K562 (cell line): ENCODE results near the gene FAM98C. TPM values are rescaled to one million over a fixed set of nuclear protein-coding genes. Genes with fewer than 3 reads are reported as not detected.
A peak's percentile ranks its signal among the peaks of the same experiment; 100 is the strongest.

Experiments used
- BRF2 ChIP-seq: IDR thresholded peaks from 3 replicates; pipeline ENCODE4 v1.6.1; 2011; ENCODE audit warnings: borderline replicate concordance, mild to moderate bottlenecking; ENCODE audit not compliant: insufficient read length, insufficient read depth
- KLF6 ChIP-seq: fragments of 250-450 bp; sonication (Bioruptor Pico); IDR thresholded peaks from 2 replicates; pipeline ENCODE4 v1.4.0; 2020; ENCODE audit warnings: mild to moderate bottlenecking, moderate library complexity, borderline replicate concordance
- MYNN ChIP-seq, 2 experiments: sonication (generic); formaldehyde crosslinking in 1 of 2; IDR thresholded peaks; 2 replicates each; pipeline versions ENCODE4 v1.5.0 to v1.6.1; 2016 to 2020; ENCODE audit warnings: antibody characterized with exemption in 1 of 2, missing genetic modification reagents in 1 of 2
- SREBF1 ChIP-seq: fragments of 150-350 bp; IDR thresholded peaks from 2 replicates; pipeline ENCODE4 v1.6.1; 2014; ENCODE audit warnings: antibody characterized with exemption, low read depth, low read length, borderline replicate concordance
- TCF3 ChIP-seq: sonication (generic); formaldehyde crosslinking; IDR thresholded peaks from 2 replicates; pipeline ENCODE4 v1.4.0; 2020; ENCODE audit warnings: mild to moderate bottlenecking, missing genetic modification reagents
- TFAP4 ChIP-seq: sonication (generic); formaldehyde crosslinking; IDR thresholded peaks from 2 replicates; pipeline ENCODE4 v1.8.0; 2022; ENCODE audit warnings: missing genetic modification reagents, mild to moderate bottlenecking, moderate library complexity, borderline replicate concordance
- TOE1 ChIP-seq, 2 experiments: fragments of 450-650 bp in 1 of 2; sonication (generic) in 1 of 2; formaldehyde crosslinking in 1 of 2; IDR thresholded peaks; 2 replicates each; pipeline versions ENCODE4 v1.7.1 to v1.8.0; 2016 to 2022; ENCODE audit warnings: borderline replicate concordance in 2 of 2, mild to moderate bottlenecking in 2 of 2, antibody characterized with exemption in 1 of 2, inconsistent platforms in 1 of 2, low read depth in 1 of 2, missing genetic modification reagents in 1 of 2, moderate library complexity in 1 of 2
- ZNF12 ChIP-seq: sonication (generic); formaldehyde crosslinking; IDR thresholded peaks from 2 replicates; pipeline ENCODE4 v1.4.0; 2020; ENCODE audit warnings: mild to moderate bottlenecking, missing genetic modification reagents
- ZNF316 ChIP-seq: fragments of 450-650 bp; IDR thresholded peaks from 2 replicates; pipeline ENCODE4 v1.6.1; 2016
- ZNF764 ChIP-seq: fragments of 250-450 bp; sonication (Bioruptor Pico); IDR thresholded peaks from 2 replicates; pipeline ENCODE4 v1.4.0; 2020; ENCODE audit warnings: low read depth, mild to moderate bottlenecking, moderate library complexity
- polyA plus RNA-seq, 8 experiments: library from polyadenylated mRNA; depleted of rRNA in 4 of 8; stranded (reverse) in 5 of 8; unstranded in 3 of 8; fragments of >200 nt; fragmentation: Nextera tagmentation in 2 of 8; fragmentation: Illumina TruSeq in 1 of 8; extraction: Ambion mirVana in 2 of 8; extraction: Trizol in 1 of 8; gene quantifications; 2 replicates each; pipeline versions ENCODE4 v1.2.1 to v1.2.3, GENCODE V29; 2011 to 2014; ENCODE audit warnings: inconsistent platforms in 1 of 8, missing spikeins in 1 of 8
- total RNA-seq, 7 experiments: library from RNA; depleted of rRNA in 6 of 7; stranded (reverse); fragments of >200 nt in 6 of 7; fragmentation: Illumina TruSeq in 2 of 7; extraction: Trizol in 2 of 7; gene quantifications; 2 replicates each; pipeline versions ENCODE4 v1.2.1 to v1.2.3, GENCODE V29; 2011 to 2021; ENCODE audit warnings: low replicate concordance in 1 of 7
- TF ChIP-seq, protein P1 (sequence below): fragments of 250-450 bp; sonication (Bioruptor Pico); IDR thresholded peaks from 2 replicates; pipeline ENCODE4 v1.8.0; 2021; ENCODE audit warnings: moderate library complexity, mild to moderate bottlenecking, inconsistent platforms
- TF ChIP-seq, protein P2 (sequence below): fragments of 250-450 bp; sonication (Bioruptor Pico); IDR thresholded peaks from 2 replicates; pipeline ENCODE4 v1.5.1; 2021; ENCODE audit warnings: mild to moderate bottlenecking
- TF ChIP-seq, protein P3 (sequence below): fragments of 450-650 bp; formaldehyde crosslinking; IDR thresholded peaks from 2 replicates; pipeline ENCODE4 v1.4.0; 2022; ENCODE audit warnings: mild to moderate bottlenecking, moderate library complexity
- TF ChIP-seq, protein P4 (sequence below): fragments of 200-400 bp; formaldehyde crosslinking; IDR thresholded peaks from 2 replicates; pipeline ENCODE4 v1.6.1; 2017; ENCODE audit warnings: mild to moderate bottlenecking, low read depth, low read length, moderate library complexity

FAM98C gene
- total and polyA plus RNA-seq, 9 of the 15 experiments (the other 6 are each of a cell fraction or from before 2014, with no cell fraction given) = 1.7 to 43.8 (median 13.7) TPM

- TF ChIP-seq, protein P1, sequence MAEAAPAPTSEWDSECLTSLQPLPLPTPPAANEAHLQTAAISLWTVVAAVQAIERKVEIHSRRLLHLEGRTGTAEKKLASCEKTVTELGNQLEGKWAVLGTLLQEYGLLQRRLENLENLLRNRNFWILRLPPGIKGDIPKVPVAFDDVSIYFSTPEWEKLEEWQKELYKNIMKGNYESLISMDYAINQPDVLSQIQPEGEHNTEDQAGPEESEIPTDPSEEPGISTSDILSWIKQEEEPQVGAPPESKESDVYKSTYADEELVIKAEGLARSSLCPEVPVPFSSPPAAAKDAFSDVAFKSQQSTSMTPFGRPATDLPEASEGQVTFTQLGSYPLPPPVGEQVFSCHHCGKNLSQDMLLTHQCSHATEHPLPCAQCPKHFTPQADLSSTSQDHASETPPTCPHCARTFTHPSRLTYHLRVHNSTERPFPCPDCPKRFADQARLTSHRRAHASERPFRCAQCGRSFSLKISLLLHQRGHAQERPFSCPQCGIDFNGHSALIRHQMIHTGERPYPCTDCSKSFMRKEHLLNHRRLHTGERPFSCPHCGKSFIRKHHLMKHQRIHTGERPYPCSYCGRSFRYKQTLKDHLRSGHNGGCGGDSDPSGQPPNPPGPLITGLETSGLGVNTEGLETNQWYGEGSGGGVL (CRISPR knock-in tag) = no peak
- no peak; the same call in 1 of the 2 replicates for TF ChIP-seq ZNF12 (CRISPR knock-in tag)
- TF ChIP-seq TFAP4 (CRISPR knock-in tag) = peak; percentile 99
- TF ChIP-seq, protein P2, sequence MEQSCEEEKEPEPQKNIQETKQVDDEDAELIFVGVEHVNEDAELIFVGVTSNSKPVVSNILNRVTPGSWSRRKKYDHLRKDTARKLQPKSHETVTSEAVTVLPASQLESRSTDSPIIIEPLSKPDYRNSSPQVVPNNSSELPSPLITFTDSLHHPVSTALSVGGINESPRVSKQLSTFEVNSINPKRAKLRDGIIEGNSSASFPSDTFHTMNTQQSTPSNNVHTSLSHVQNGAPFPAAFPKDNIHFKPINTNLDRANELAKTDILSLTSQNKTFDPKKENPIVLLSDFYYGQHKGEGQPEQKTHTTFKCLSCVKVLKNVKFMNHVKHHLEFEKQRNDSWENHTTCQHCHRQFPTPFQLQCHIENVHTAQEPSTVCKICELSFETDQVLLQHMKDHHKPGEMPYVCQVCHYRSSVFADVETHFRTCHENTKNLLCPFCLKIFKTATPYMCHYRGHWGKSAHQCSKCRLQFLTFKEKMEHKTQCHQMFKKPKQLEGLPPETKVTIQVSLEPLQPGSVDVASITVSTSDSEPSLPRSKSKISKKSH (CRISPR knock-in tag) = no peak
- TF ChIP-seq TCF3 (CRISPR knock-in tag) = no peak; the same call in 1 of the 2 replicates
- TF ChIP-seq KLF6 (CRISPR knock-in tag) = peak; percentile 50; the same call in 1 of the 2 replicates
- TF ChIP-seq BRF2 = no peak
- no peak for TF ChIP-seq ZNF764 (CRISPR knock-in tag)
- TF ChIP-seq ZNF316 = 0 out of 2 replicates have a peak, but pooled peaks have one; percentile 17
- TF ChIP-seq MYNN (IDR thresholded peaks at IDR 0.05) = no peak
- TF ChIP-seq MYNN (CRISPR knock-in tag; IDR thresholded peaks at IDR 0.05) = no peak
- TF ChIP-seq, protein P3, sequence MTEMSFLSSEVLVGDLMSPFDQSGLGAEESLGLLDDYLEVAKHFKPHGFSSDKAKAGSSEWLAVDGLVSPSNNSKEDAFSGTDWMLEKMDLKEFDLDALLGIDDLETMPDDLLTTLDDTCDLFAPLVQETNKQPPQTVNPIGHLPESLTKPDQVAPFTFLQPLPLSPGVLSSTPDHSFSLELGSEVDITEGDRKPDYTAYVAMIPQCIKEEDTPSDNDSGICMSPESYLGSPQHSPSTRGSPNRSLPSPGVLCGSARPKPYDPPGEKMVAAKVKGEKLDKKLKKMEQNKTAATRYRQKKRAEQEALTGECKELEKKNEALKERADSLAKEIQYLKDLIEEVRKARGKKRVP = no peak; the same call in 1 of the 2 replicates
- no peak for TF ChIP-seq SREBF1
- TF ChIP-seq TOE1 (IDR thresholded peaks at IDR 0.05; ENCODE audit: borderline replicate concordance) = peak; percentile 72
- TF ChIP-seq TOE1 (CRISPR knock-in tag; IDR thresholded peaks at IDR 0.05; ENCODE audit: borderline replicate concordance, low read depth) = no peak
- TF ChIP-seq, protein P4, sequence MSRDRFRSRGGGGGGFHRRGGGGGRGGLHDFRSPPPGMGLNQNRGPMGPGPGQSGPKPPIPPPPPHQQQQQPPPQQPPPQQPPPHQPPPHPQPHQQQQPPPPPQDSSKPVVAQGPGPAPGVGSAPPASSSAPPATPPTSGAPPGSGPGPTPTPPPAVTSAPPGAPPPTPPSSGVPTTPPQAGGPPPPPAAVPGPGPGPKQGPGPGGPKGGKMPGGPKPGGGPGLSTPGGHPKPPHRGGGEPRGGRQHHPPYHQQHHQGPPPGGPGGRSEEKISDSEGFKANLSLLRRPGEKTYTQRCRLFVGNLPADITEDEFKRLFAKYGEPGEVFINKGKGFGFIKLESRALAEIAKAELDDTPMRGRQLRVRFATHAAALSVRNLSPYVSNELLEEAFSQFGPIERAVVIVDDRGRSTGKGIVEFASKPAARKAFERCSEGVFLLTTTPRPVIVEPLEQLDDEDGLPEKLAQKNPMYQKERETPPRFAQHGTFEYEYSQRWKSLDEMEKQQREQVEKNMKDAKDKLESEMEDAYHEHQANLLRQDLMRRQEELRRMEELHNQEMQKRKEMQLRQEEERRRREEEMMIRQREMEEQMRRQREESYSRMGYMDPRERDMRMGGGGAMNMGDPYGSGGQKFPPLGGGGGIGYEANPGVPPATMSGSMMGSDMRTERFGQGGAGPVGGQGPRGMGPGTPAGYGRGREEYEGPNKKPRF = no peak
Measured at GRCh38 chr19:38374332-38375097, 28.4 kb upstream of the FAM98C start, which contains the start of gene PSMD8 (continued).
